SK-N-SH (cell line): ENCODE measurements around the gene PRKCB. TPM values are rescaled to one million over a fixed set of nuclear protein-coding genes. Genes with fewer than 3 reads are reported as not detected.

Source experiments
- CTCF ChIA-PET: fragments of 300-600, 350-600 bp; formaldehyde crosslinking; extraction: SDS; loops from one replicate; lab custom pipeline; 2021; lab: Yijun Ruan, JAX
- POLR2A ChIA-PET: fragments of 350-600 bp; sonication (Branson Sonifier 250); formaldehyde crosslinking; extraction: SDS; loops from one replicate; lab custom pipeline; 2020; ENCODE audit warnings: antibody characterized with exemption, inconsistent platforms; lab: Yijun Ruan, JAX
- DNase-seq: peaks from one replicate; pipeline ENCODE4 v3.0.0; 2012
- H2AFZ ChIP-seq: fragments of 200-600 bp; sonication (generic); 2 replicates; pipeline ENCODE4 v1.8.1; 2016; ENCODE audit warnings: antibody characterized with exemption, mild to moderate bottlenecking, low read depth
- H3F3A ChIP-seq: fragments of 200-600 bp; sonication (generic); replicated peaks from 2 replicates; pipeline ENCODE3; 2016; ENCODE audit warnings: antibody characterized with exemption, mild to moderate bottlenecking; ENCODE audit not compliant: insufficient read depth
- H3K27ac ChIP-seq, 2 experiments: fragments of 200-500 bp in 1 of 2; fragments of 200-600 bp in 1 of 2; sonication (Bioruptor generic) in 1 of 2; sonication (generic), shearing (Covaris generic) in 1 of 2; 2 replicates each; pipeline versions ENCODE4 v1.5.1 to v1.6.1; 2014 to 2016; ENCODE audit warnings: low read depth in 2 of 2, inconsistent platforms in 1 of 2, low read length in 1 of 2, mild to moderate bottlenecking in 1 of 2, mixed read lengths in 1 of 2
- H3K27me3 ChIP-seq: fragments of 200-600 bp; sonication (generic), shearing (Covaris generic); 2 replicates; pipeline ENCODE4 v1.6.1; 2016; ENCODE audit warnings: mixed run types; ENCODE audit not compliant: insufficient read depth
- H3K36me3 ChIP-seq, 2 experiments: fragments of 200-500 bp in 1 of 2; fragments of 200-600 bp in 1 of 2; sonication (Bioruptor generic) in 1 of 2; sonication (generic) in 1 of 2; replicated peaks in 1 of 2; 2 replicates each; pipeline versions ENCODE3 to v1.5.1; 2014 to 2016; ENCODE audit warnings: low read length in 1 of 2, mild to moderate bottlenecking in 1 of 2; ENCODE audit not compliant: insufficient read depth in 2 of 2, control insufficient read depth in 1 of 2
- H3K4me1 ChIP-seq, 2 experiments: fragments of 200-500 bp in 1 of 2; fragments of 200-600 bp in 1 of 2; sonication (Bioruptor generic) in 1 of 2; sonication (generic), shearing (Covaris generic) in 1 of 2; 2 replicates each; pipeline versions ENCODE4 v1.5.1 to v1.6.1; 2014 to 2016; ENCODE audit warnings: low read depth in 1 of 2, low read length in 1 of 2, mixed run types in 1 of 2; ENCODE audit not compliant: insufficient read depth in 2 of 2, control insufficient read depth in 1 of 2
- H3K4me2 ChIP-seq: fragments of 200-600 bp; sonication (generic), shearing (Covaris generic); 2 replicates; pipeline ENCODE4 v1.6.1; 2017; ENCODE audit warnings: mixed run types
- H3K4me3 ChIP-seq, 2 experiments: fragments of 200-500 bp in 1 of 2; fragments of 200-600 bp in 1 of 2; sonication (Bioruptor generic) in 1 of 2; sonication (generic), shearing (Covaris generic) in 1 of 2; 2 replicates each; pipeline versions ENCODE4 v1.5.1 to v1.8.1; 2014 to 2016; ENCODE audit warnings: low read depth in 2 of 2, inconsistent platforms in 1 of 2, low read length in 1 of 2, mild to moderate bottlenecking in 1 of 2, mixed read lengths in 1 of 2, moderate library complexity in 1 of 2
- H3K79me2 ChIP-seq: fragments of 200-600 bp; sonication (generic); 2 replicates; pipeline ENCODE4 v1.8.1; 2017; ENCODE audit warnings: mild to moderate bottlenecking; ENCODE audit not compliant: insufficient read depth
- H3K9ac ChIP-seq: fragments of 200-600 bp; sonication (generic); 2 replicates; pipeline ENCODE4 v1.6.1; 2017; ENCODE audit warnings: mixed run types
- H3K9me2 ChIP-seq: fragments of 200-600 bp; sonication (generic); 2 replicates; pipeline ENCODE4 v1.6.1; 2017; ENCODE audit warnings: mixed run types
- H3K9me3 ChIP-seq: fragments of 200-600 bp; sonication (generic); 2 replicates; pipeline ENCODE4 v1.6.1; 2017; ENCODE audit warnings: mixed run types, mild to moderate bottlenecking, moderate library complexity
- H4K20me1 ChIP-seq: fragments of 200-600 bp; sonication (generic); 2 replicates; pipeline ENCODE4 v1.6.1; 2017; ENCODE audit warnings: mild to moderate bottlenecking, mixed run types; ENCODE audit not compliant: insufficient read depth
- CHD2 ChIP-seq: fragments of 150-350 bp; IDR thresholded peaks from 2 replicates; pipeline ENCODE4 v1.6.1; 2018; ENCODE audit warnings: low read length; ENCODE audit not compliant: partially characterized antibody
- EP300 ChIP-seq, 2 experiments: IDR thresholded peaks; 2 replicates each; pipeline versions ENCODE4 v1.4.0 to v1.6.1; 2012; ENCODE audit warnings: borderline replicate concordance in 1 of 2, low read depth in 1 of 2, low read length in 1 of 2
- EZH2phosphoT487 ChIP-seq: fragments of 200-600 bp; sonication (generic); IDR thresholded peaks from 2 replicates; pipeline ENCODE4 v1.6.1; 2017; ENCODE audit warnings: low read depth, mixed run types, mild to moderate bottlenecking, antibody characterized with exemption, moderate library complexity, borderline replicate concordance
- GATA2 ChIP-seq: sonication (generic); formaldehyde crosslinking; IDR thresholded peaks from 2 replicates; pipeline ENCODE4 v1.5.0; 2020; ENCODE audit warnings: mild to moderate bottlenecking, missing genetic modification reagents
- MEF2A ChIP-seq: IDR thresholded peaks from 2 replicates; pipeline ENCODE4 v1.4.0; 2012; ENCODE audit warnings: low read depth, borderline replicate concordance
- POLR2AphosphoS5 ChIP-seq: IDR thresholded peaks from 2 replicates; pipeline ENCODE4 v1.6.1; 2012; ENCODE audit warnings: low read depth, low read length
- RAD21 ChIP-seq: IDR thresholded peaks from 2 replicates; pipeline ENCODE4 v1.6.1; 2012; ENCODE audit warnings: mild to moderate bottlenecking, low read length
- RCOR1 ChIP-seq: fragments of 150-350 bp; IDR thresholded peaks from 2 replicates; pipeline ENCODE4 v1.6.1; 2017; ENCODE audit warnings: antibody characterized with exemption, low read length
- REST ChIP-seq: IDR thresholded peaks from 2 replicates; pipeline ENCODE4 v1.6.1; 2012; ENCODE audit warnings: mild to moderate bottlenecking, low read depth, low read length, moderate library complexity
- RFX5 ChIP-seq: IDR thresholded peaks from 2 replicates; pipeline ENCODE4 v1.6.1; 2012; ENCODE audit warnings: mild to moderate bottlenecking, improper control_type of control experiment, low read length
- RXRA ChIP-seq: IDR thresholded peaks from 2 replicates; pipeline ENCODE4 v1.4.0; 2012; ENCODE audit warnings: low read depth, mild to moderate bottlenecking, borderline replicate concordance
- TAF1 ChIP-seq: IDR thresholded peaks from 2 replicates; pipeline ENCODE4 v1.6.1; 2012; ENCODE audit warnings: low read depth, mild to moderate bottlenecking, low read length, moderate library complexity, borderline replicate concordance
- TEAD4 ChIP-seq: IDR thresholded peaks from 2 replicates; pipeline ENCODE4 v1.4.0; 2012; ENCODE audit warnings: mild to moderate bottlenecking, borderline replicate concordance; ENCODE audit not compliant: insufficient read depth
- USF2 ChIP-seq: fragments of 150-350 bp; IDR thresholded peaks from 2 replicates; pipeline ENCODE4 v1.6.1; 2017; ENCODE audit warnings: antibody characterized with exemption, low read length, low read depth, borderline replicate concordance
- YY1 ChIP-seq: IDR thresholded peaks from 2 replicates; pipeline ENCODE4 v1.4.0; 2012; ENCODE audit warnings: low read depth, mild to moderate bottlenecking
- WGBS: methylation state at CpG from one replicate; pipeline ENCODE4 v1.1.6; 2017; ENCODE audit warnings: low lambda C conversion rate; 5-methylcytosine and 5-hydroxymethylcytosine counted together
- polyA plus RNA-seq, 3 experiments: library from polyadenylated mRNA; depleted of rRNA; stranded (reverse); fragments of >200 nt; gene quantifications; 2 replicates each; pipeline ENCODE4 v1.2.3, GENCODE V29; 2012
- TF ChIP-seq, protein P1 (sequence below): fragments of 150-350 bp; IDR thresholded peaks from 2 replicates; pipeline ENCODE4 v1.6.1; 2016; ENCODE audit warnings: mild to moderate bottlenecking, low read depth, low read length
- TF ChIP-seq, protein P2 (sequence below): IDR thresholded peaks from 2 replicates; pipeline ENCODE4 v1.4.0; 2012; ENCODE audit warnings: low read depth, borderline replicate concordance

The PRKCB gene
- polyA plus RNA-seq, 1 of the 3 experiments (the other 2 are of a cell fraction) = 0.12 TPM

- TF ChIP-seq, protein P1, sequence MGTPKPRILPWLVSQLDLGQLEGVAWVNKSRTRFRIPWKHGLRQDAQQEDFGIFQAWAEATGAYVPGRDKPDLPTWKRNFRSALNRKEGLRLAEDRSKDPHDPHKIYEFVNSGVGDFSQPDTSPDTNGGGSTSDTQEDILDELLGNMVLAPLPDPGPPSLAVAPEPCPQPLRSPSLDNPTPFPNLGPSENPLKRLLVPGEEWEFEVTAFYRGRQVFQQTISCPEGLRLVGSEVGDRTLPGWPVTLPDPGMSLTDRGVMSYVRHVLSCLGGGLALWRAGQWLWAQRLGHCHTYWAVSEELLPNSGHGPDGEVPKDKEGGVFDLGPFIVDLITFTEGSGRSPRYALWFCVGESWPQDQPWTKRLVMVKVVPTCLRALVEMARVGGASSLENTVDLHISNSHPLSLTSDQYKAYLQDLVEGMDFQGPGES = no peak
- TF ChIP-seq TEAD4 (no peak), POLR2AphosphoS5 (no peak), RXRA (no peak), EP300 (IDR thresholded peaks at IDR 0.05; ENCODE audit: borderline replicate concordance in 1 of 2, low read depth in 1 of 2, low read length in 1 of 2) (no peak), EZH2phosphoT487 (no peak), RFX5 (no peak), YY1 (no peak), CHD2 (no peak), RAD21 (no peak), GATA2 (CRISPR knock-in tag) (no peak), USF2 (no peak)
- TF ChIP-seq, protein P2, sequence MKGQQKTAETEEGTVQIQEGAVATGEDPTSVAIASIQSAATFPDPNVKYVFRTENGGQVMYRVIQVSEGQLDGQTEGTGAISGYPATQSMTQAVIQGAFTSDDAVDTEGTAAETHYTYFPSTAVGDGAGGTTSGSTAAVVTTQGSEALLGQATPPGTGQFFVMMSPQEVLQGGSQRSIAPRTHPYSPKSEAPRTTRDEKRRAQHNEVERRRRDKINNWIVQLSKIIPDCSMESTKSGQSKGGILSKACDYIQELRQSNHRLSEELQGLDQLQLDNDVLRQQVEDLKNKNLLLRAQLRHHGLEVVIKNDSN = no peak
These were observed 121.5 kb downstream of the PRKCB start (continued) for GRCh38 chr16:23957287-23957686.

DNA sequence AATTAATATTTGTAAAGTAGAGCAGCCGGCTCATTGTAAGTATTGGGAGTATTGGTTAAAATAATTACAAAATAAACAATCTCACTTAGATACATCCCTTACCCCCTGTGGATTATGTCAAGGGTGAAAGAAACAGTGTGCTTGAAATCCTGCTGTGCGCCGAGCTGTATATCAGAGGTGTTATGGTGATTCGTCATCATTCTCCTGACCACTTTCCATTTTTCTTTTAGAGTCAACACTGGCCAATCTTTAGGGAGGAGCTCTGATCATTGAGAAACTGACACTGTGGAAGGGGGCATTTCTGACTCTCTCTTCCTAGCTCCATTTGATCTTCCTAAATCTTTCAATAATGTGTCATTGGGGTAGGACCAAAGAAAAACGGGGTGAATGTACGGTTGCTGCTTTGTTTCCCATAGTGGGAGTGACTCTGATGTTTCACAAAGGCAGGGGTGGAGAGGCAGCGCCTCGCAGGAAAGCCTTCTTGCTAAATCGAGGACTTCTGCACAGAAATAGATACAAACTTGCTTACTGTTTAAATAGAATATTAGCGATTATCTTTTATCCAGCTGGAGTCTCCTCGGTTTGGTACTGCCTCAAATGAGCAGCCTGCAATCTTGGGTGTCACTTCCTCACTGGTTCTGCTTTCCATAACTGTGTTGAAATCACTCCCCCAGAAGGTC lies 123.4 kb downstream of the PRKCB start:
- DNase-seq = no peak
- Histone ChIP-seq H3K27ac (no peak overlapping the region), H2AFZ (no peak overlapping the region), H3K9me2 (no peaks in the 10 kb centered on the region), H3F3A (no peaks in the 10 kb centered on the region), H4K20me1 (no peaks in the 10 kb centered on the region), H3K79me2 (no peaks in the 10 kb centered on the region), H3K4me2 (no peak overlapping the region), H3K4me3 (no peak overlapping the region), H3K9me3 (no peaks in the 10 kb centered on the region), H3K36me3 (no peaks in the 10 kb centered on the region), H3K27me3 (no peaks in the 10 kb centered on the region), H3K9ac (no peak overlapping the region), H3K4me1 (no peaks in the 10 kb centered on the region; a peak in 1 of 4 replicates)
- CTCF ChIA-PET = interaction anchor here (2.0 kb wide), 1 partner anchor 51 kb away, joined by 8 read pairs; no protein-coding TSS in a partner anchor
- 40% methylated on average over 11 of the region's 11 CpGs for WGBS
- POLR2A ChIA-PET = no interaction called here
- TF ChIP-seq RCOR1 (no peak), POLR2AphosphoS5 (no peak), MEF2A (no peak), TAF1 (no peak), REST (no peak), CHD2 (no peak)
